Tibial nerve (tissue), 3 donors: Measurements from ENCODE around the gene PPP4C.

Source experiments
- POLR2A ChIP-seq, 2 donors: fragments of 450-650 bp; IDR thresholded peaks; one replicate each; pipeline ENCODE4 v1.6.1; 2017; ENCODE audit warnings: antibody characterized with exemption in 2 of 2, mild to moderate bottlenecking in 2 of 2, moderate library complexity in 2 of 2
- TF ChIP-seq, protein P1 (sequence below), 5 experiments: fragments of 200-600 bp in 3 of 5; fragments of 450-650 bp in 2 of 5; sonication (generic) in 3 of 5; IDR thresholded peaks; one replicate each; pipeline ENCODE4 v1.5.1; 2016 to 2019; ENCODE audit warnings: antibody characterized with exemption in 5 of 5, mild to moderate bottlenecking in 3 of 5, moderate library complexity in 2 of 5

DNA sequence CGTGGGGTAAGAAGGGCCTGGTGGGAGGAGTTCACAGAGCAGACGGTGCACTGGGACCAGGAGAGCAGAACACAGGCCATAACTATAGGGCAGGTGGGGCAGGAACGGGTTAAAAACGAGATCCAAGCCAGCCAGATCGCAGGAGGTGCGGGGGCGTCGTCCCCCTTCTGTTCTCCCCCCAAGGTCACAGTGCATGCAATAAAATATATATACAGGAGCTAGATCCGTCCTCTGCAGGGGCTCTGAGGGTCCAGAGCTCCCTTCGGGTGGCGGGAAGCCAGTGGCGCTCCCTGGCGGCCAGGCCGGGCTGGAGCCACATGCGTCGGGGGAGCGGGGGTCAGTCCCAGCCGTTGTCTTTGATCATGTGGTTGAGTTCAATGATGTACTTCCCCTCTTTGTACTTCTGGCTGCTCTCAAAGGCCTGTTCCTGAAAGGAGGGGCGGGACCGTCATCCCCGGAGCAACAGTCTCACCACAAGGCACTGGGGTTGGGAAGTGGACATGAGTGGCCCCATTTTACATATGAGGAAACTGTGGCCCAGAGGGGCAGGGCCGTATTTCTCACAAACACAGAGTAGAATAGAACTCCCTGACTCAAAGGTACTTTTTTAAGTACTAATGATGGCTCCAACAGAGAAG lies 16.7 kb downstream of the PPP4C start:
- TF ChIP-seq, protein P1, sequence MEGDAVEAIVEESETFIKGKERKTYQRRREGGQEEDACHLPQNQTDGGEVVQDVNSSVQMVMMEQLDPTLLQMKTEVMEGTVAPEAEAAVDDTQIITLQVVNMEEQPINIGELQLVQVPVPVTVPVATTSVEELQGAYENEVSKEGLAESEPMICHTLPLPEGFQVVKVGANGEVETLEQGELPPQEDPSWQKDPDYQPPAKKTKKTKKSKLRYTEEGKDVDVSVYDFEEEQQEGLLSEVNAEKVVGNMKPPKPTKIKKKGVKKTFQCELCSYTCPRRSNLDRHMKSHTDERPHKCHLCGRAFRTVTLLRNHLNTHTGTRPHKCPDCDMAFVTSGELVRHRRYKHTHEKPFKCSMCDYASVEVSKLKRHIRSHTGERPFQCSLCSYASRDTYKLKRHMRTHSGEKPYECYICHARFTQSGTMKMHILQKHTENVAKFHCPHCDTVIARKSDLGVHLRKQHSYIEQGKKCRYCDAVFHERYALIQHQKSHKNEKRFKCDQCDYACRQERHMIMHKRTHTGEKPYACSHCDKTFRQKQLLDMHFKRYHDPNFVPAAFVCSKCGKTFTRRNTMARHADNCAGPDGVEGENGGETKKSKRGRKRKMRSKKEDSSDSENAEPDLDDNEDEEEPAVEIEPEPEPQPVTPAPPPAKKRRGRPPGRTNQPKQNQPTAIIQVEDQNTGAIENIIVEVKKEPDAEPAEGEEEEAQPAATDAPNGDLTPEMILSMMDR (IDR thresholded peaks at IDR 0.05): peak in 4 of 5 experiments; percentile 33 to 53 (median 42)
- no peak for TF ChIP-seq POLR2A (IDR thresholded peaks at IDR 0.05)
